ENCODE results near the gene TAAR5. TPM values are rescaled to one million over a fixed set of nuclear protein-coding genes. Genes with fewer than 3 reads are reported as not detected.

Gene TAAR5, protein sequence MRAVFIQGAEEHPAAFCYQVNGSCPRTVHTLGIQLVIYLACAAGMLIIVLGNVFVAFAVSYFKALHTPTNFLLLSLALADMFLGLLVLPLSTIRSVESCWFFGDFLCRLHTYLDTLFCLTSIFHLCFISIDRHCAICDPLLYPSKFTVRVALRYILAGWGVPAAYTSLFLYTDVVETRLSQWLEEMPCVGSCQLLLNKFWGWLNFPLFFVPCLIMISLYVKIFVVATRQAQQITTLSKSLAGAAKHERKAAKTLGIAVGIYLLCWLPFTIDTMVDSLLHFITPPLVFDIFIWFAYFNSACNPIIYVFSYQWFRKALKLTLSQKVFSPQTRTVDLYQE
- not detected in 2 replicates for total RNA-seq

DNA sequence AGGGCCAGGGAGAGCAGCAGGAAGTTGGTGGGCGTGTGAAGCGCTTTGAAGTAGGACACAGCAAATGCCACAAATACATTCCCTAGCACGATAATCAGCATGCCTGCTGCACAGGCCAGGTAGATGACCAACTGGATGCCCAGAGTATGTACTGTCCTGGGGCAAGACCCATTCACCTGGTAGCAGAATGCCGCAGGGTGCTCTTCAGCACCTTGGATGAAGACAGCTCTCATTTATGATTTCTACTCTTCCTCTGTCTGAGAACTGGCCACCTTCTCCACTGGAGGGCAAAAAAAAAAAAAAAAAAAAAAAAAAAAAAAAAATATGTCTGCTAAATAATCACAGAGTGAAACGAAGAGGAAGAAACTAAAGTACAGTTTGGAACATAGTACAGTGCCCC lies at the start of gene TAAR5:
TAAR5 (minus strand) TSS at position 288 of the 400 bp plus-strand sequence; CDS start at position 233, 55 bp downstream.

DNA sequence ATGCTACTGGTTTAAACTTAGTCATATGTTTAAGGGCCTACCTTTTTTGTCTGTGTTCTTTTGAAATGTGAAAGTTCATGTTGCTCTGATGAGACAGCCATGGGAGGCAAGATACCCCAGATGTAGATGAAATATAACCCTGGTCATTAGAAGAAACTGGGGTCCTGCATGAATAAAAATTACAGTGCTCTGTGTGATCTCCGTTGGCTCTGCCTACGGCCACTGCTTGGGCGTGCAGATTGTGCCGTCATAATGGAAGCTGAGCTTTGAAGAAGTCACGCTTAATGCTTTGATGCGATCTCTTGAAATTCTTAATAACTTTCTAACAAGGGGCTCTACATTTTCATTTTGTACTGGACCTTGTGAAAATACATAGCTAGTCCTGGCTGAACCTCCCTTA lies 34.6 kb upstream of the TAAR5 start, which contains the start of gene TAAR2:
TAAR2 (minus strand) TSS at position 101 of the 400 bp plus-strand sequence; CDS start at position 101, 0 bp downstream.

DNA sequence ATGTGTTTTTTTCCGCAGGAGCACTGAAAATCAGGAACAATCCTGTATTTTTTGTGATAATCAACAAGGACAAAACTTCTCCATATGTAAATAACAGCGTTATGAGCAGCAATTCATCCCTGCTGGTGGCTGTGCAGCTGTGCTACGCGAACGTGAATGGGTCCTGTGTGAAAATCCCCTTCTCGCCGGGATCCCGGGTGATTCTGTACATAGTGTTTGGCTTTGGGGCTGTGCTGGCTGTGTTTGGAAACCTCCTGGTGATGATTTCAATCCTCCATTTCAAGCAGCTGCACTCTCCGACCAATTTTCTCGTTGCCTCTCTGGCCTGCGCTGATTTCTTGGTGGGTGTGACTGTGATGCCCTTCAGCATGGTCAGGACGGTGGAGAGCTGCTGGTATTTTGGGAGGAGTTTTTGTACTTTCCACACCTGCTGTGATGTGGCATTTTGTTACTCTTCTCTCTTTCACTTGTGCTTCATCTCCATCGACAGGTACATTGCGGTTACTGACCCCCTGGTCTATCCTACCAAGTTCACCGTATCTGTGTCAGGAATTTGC lies 19.2 kb downstream of the TAAR5 start, which contains the start of gene TAAR6:
TAAR6 (plus strand) TSS at position 102 of the 557 bp plus-strand sequence; CDS start at position 102, 0 bp downstream.

DNA sequence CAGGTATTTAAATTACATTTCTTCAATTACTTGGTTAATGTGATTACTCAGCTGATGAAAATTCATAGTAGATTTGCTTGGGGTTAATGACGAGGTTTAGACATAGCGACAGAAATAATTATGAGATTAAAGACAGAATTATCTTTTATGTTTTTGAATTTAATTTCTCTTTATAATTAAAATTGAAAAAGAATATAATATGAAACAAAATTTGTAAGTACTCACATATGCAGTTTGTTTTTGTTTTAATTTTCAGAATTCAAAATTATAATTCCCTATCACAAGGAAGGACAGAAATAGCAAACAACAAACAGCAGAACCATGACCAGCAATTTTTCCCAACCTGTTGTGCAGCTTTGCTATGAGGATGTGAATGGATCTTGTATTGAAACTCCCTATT lies 37.2 kb downstream of the TAAR5 start, which contains the start of gene TAAR8:
TAAR8 (plus strand) TSS at position 301 of the 400 bp plus-strand sequence; CDS start at position 322, 21 bp downstream.

Other genes starting within 250 kb of the TAAR5 start
- gene MOXD1, start 188.3 kb downstream of the TAAR5 start, total RNA-seq, result 13.8 and 14.6 TPM in 2 replicates
- gene STX7, start 76.6 kb downstream of the TAAR5 start, total RNA-seq, result 24.9 and 28.1 TPM in 2 replicates
- not detected in 2 replicates for gene TAAR9, start 51.5 kb downstream of the TAAR5 start, total RNA-seq
- gene TAAR8, start 37.1 kb downstream of the TAAR5 start, total RNA-seq, result not detected in 2 replicates
- not detected in 2 replicates for gene TAAR6, start 19.4 kb downstream of the TAAR5 start, total RNA-seq
- gene TAAR2, start 34.5 kb upstream of the TAAR5 start, total RNA-seq, result not detected in 2 replicates
- gene TAAR1, start 69.4 kb upstream of the TAAR5 start, total RNA-seq, result not detected in 2 replicates
- gene VNN1, start 124.3 kb upstream of the TAAR5 start, total RNA-seq, result under 0.01 TPM in 1 of 2 replicates, not detected in the other
- not detected in 2 replicates for gene VNN2, start 168.2 kb upstream of the TAAR5 start, total RNA-seq
- gene SLC18B1, start 208.9 kb upstream of the TAAR5 start, total RNA-seq, result 3.6 and 3.9 TPM in 2 replicates
- gene RPS12, start 224.8 kb upstream of the TAAR5 start, total RNA-seq, result 1,824 and 1,867 TPM in 2 replicates

Data from bronchus fibroblast of lung (primary cell).